Suprapubic skin (tissue), 4 donors: ENCODE data around the gene ARHGEF25. TPM values are rescaled to one million over a fixed set of nuclear protein-coding genes. Genes with fewer than 3 reads are reported as not detected.
"Not testable (repeated sequence)": the region's sequence is repeated elsewhere in the genome, so short reads cannot be mapped to it uniquely, and the experiment has no call there.

Experiments used
- DNase-seq, 2 donors: peaks; one replicate each; pipeline ENCODE4 v3.0.0-alpha.2; 2019; ENCODE audit warnings: low spot score in 2 of 2
- H3K27ac ChIP-seq: fragments of 200-600 bp; sonication (generic); one replicate; pipeline ENCODE4 v1.5.1; 2019
- H3K27me3 ChIP-seq: fragments of 200-600 bp; sonication (generic); one replicate; pipeline ENCODE4 v1.5.1; 2019
- H3K36me3 ChIP-seq: fragments of 200-600 bp; sonication (generic); one replicate; pipeline ENCODE4 v1.5.1; 2019
- H3K4me1 ChIP-seq: fragments of 200-600 bp; sonication (generic); one replicate; pipeline ENCODE4 v1.5.1; 2019
- H3K4me3 ChIP-seq: fragments of 200-600 bp; sonication (generic); one replicate; pipeline ENCODE4 v1.5.1; 2019; ENCODE audit warnings: mild to moderate bottlenecking
- H3K9me3 ChIP-seq: fragments of 200-600 bp; sonication (generic); one replicate; pipeline ENCODE4 v1.5.1; 2019
- CTCF ChIP-seq, 2 donors: fragments of 200-600 bp in 1 of 2; fragments of 450-650 bp in 1 of 2; sonication (generic) in 1 of 2; IDR thresholded peaks; one replicate each; pipeline ENCODE4 v1.5.1; 2016 to 2019; ENCODE audit warnings: antibody characterized with exemption in 2 of 2, mild to moderate bottlenecking in 1 of 2, moderate library complexity in 1 of 2
- EP300 ChIP-seq: sonication (generic); formaldehyde crosslinking; IDR thresholded peaks from one replicate; pipeline ENCODE4 v1.6.1; 2017; ENCODE audit warnings: antibody characterized with exemption
- POLR2A ChIP-seq, 2 donors: fragments of 450-650 bp; IDR thresholded peaks; one replicate each; pipeline ENCODE4 v1.6.1; 2017; ENCODE audit warnings: antibody characterized with exemption in 2 of 2, mild to moderate bottlenecking in 2 of 2, moderate library complexity in 2 of 2
- POLR2AphosphoS5 ChIP-seq, 3 donors: sonication (generic); formaldehyde crosslinking; IDR thresholded peaks; one replicate each; pipeline ENCODE4 v1.6.1; 2017; ENCODE audit warnings: antibody characterized with exemption in 3 of 3
- WGBS: methylation state at CpG from one replicate; pipeline ENCODE4 v1.1.5; 2018; 5-methylcytosine and 5-hydroxymethylcytosine counted together
- total RNA-seq, 4 donors: library from RNA; depleted of rRNA; stranded (reverse); fragments of >200 nt; gene quantifications; one replicate each; pipeline ENCODE4 v1.1.0, GENCODE V29; 2016

Gene ARHGEF25
- total RNA-seq, 4 donors from 2014 or later, result 4.0 to 13.3 (median 7.9) TPM

- Histone ChIP-seq H3K9me3 (no peaks in the 10 kb centered on the region), H3K36me3 (no peaks in the 10 kb centered on the region), H3K4me3 (no peak overlapping the region), H3K27me3 (peaks cover 12% of the 10 kb centered on the region), H3K4me1 (peaks cover under 1% of the 10 kb centered on the region), H3K27ac (no peak overlapping the region)
- 86% methylated on average over 2 of the region's 2 CpGs for WGBS
- no peak for DNase-seq
- TF ChIP-seq POLR2A (IDR thresholded peaks at IDR 0.05), result no peak
- no peak for TF ChIP-seq EP300
- TF ChIP-seq CTCF (IDR thresholded peaks at IDR 0.05), result no peak
- TF ChIP-seq POLR2AphosphoS5 (IDR thresholded peaks at IDR 0.05), result no peak
These were observed 26.1 kb upstream of the ARHGEF25 start for GRCh38 chr12:57585156-57585555.

- H3K4me1 ChIP-seq, result peaks cover 8% of the 10 kb centered on the region
- no peaks in the 10 kb centered on the region for H3K9me3 ChIP-seq
- no peaks in the 10 kb centered on the region for H3K36me3 ChIP-seq
- no peak overlapping the region for H3K27ac ChIP-seq
- no peak overlapping the region for H3K4me3 ChIP-seq
- TF ChIP-seq POLR2AphosphoS5 (IDR thresholded peaks at IDR 0.05) (no peak), EP300 (no peak), CTCF (IDR thresholded peaks at IDR 0.05) (no peak), POLR2A (IDR thresholded peaks at IDR 0.05) (no peak)
- peaks cover 12% of the 10 kb centered on the region for H3K27me3 ChIP-seq
- WGBS, result 91% methylated on average over 3 of the region's 3 CpGs
- no peak for DNase-seq
These were observed 25.1 kb upstream of the ARHGEF25 start for GRCh38 chr12:57586128-57586527.

GRCh38 chr12:57586832-57587429 is 24.3 kb upstream of the ARHGEF25 start:
- H3K4me1 ChIP-seq, result peaks cover 15% of the 10 kb centered on the region
- H3K4me3 ChIP-seq, result no peak overlapping the region
- H3K9me3 ChIP-seq, result no peaks in the 10 kb centered on the region
- peaks cover 7% of the 10 kb centered on the region for H3K27me3 ChIP-seq
- TF ChIP-seq EP300 (no peak), POLR2A (IDR thresholded peaks at IDR 0.05) (no peak), CTCF (IDR thresholded peaks at IDR 0.05) (no peak), POLR2AphosphoS5 (IDR thresholded peaks at IDR 0.05) (no peak)
- H3K27ac ChIP-seq, result no peak overlapping the region
- DNase-seq, result no peak
- H3K36me3 ChIP-seq, result no peaks in the 10 kb centered on the region
- WGBS, result 90% methylated on average over 3 of the region's 3 CpGs

- H3K27ac ChIP-seq, H3K27me3 ChIP-seq, H3K9me3 ChIP-seq, DNase-seq, H3K36me3 ChIP-seq, H3K4me3 ChIP-seq: not testable (repeated sequence)
- H3K4me1 ChIP-seq, result peaks cover 27% of the 10 kb centered on the region
- 96% methylated on average over 15 of the region's 15 CpGs for WGBS
These were observed 22.2 kb upstream of the ARHGEF25 start for GRCh38 chr12:57588951-57589610.

GRCh38 chr12:57590479-57590863 is 20.8 kb upstream of the ARHGEF25 start:
- Histone ChIP-seq H3K4me1 (peaks cover 27% of the 10 kb centered on the region), H3K27me3 (peaks cover 7% of the 10 kb centered on the region), H3K27ac (no peak overlapping the region), H3K36me3 (peaks cover 10% of the 10 kb centered on the region), H3K4me3 (peak overlapping the region; percentile 82), H3K9me3 (no peaks in the 10 kb centered on the region)
- WGBS, result 12% methylated on average over 2 of the region's 2 CpGs
- DNase-seq, result no peak
- TF ChIP-seq EP300, result no peak
- no peak for TF ChIP-seq POLR2AphosphoS5 (IDR thresholded peaks at IDR 0.05)
- no peak for TF ChIP-seq POLR2A (IDR thresholded peaks at IDR 0.05)
- TF ChIP-seq CTCF (IDR thresholded peaks at IDR 0.05), result no peak
